Caco-2 (cell line): ENCODE measurements around the gene NTRK1. TPM values are rescaled to one million over a fixed set of nuclear protein-coding genes. Genes with fewer than 3 reads are reported as not detected.

ENCODE experiments used
- BruUV-seq: library from RNA; stranded (reverse); fragments of 400-500 nt; replicated peaks from 2 replicates; lab custom pipeline; 2021; lab: Mats Ljungman, UMichigan
- CTCF ChIA-PET: fragments of 300-600 bp; sonication (Branson Sonifier 250); formaldehyde crosslinking; loops from one replicate; lab custom pipeline; 2022; ENCODE audit warnings: antibody characterized with exemption; lab: Charles Lee
- POLR2A ChIA-PET: fragments of 300-600 bp; sonication (Branson Sonifier 250); formaldehyde crosslinking; loops from one replicate; lab custom pipeline; 2022; ENCODE audit warnings: antibody characterized with exemption; lab: Charles Lee
- DNase-seq, 2 experiments: peaks; one replicate each; pipeline versions ENCODE4 v3.0.0 to v3.0.0-alpha.2; 2020 to 2022
- H3K27me3 ChIP-seq: replicated peaks from 2 replicates; pipeline ENCODE4 v1.6.0; 2011; ENCODE audit warnings: low read length; ENCODE audit not compliant: control insufficient read depth, insufficient read depth
- H3K36me3 ChIP-seq: 2 replicates; pipeline ENCODE4 v1.5.1; 2011; ENCODE audit warnings: low read length; ENCODE audit not compliant: control insufficient read depth, insufficient read depth
- H3K4me1 ChIP-seq: fragments of 250-450 bp; sonication (Bioruptor Pico); 2 replicates; pipeline ENCODE4 v1.5.1; 2020; ENCODE audit warnings: mild to moderate bottlenecking
- H3K4me3 ChIP-seq: 2 replicates; pipeline ENCODE4 v1.5.1; 2011; ENCODE audit warnings: low read depth, mild to moderate bottlenecking, control low read depth, low read length
- H3K9me3 ChIP-seq: fragments of 250-450 bp; sonication (Bioruptor Pico); 2 replicates; pipeline ENCODE4 v1.5.1; 2020; ENCODE audit warnings: mild to moderate bottlenecking, moderate library complexity
- H3K27ac Mint-ChIP-seq: one replicate; pipeline ENCODE4 v1.8.0; 2022; ENCODE audit warnings: mixed read lengths; ENCODE audit not compliant: unreplicated experiment
- H3K27me3 Mint-ChIP-seq: one replicate; pipeline ENCODE4 v1.8.0; 2022; ENCODE audit warnings: mixed read lengths; ENCODE audit not compliant: insufficient read depth, unreplicated experiment
- H3K36me3 Mint-ChIP-seq: one replicate; pipeline ENCODE4 v1.8.0; 2022; ENCODE audit warnings: mild to moderate bottlenecking, mixed read lengths; ENCODE audit not compliant: insufficient read depth, unreplicated experiment
- H3K4me1 Mint-ChIP-seq: one replicate; pipeline ENCODE4 v1.8.0; 2022; ENCODE audit warnings: low read depth, mixed read lengths; ENCODE audit not compliant: unreplicated experiment
- H3K4me3 Mint-ChIP-seq: one replicate; pipeline ENCODE4 v1.8.0; 2022; ENCODE audit warnings: mild to moderate bottlenecking, moderate library complexity, mixed read lengths; ENCODE audit not compliant: unreplicated experiment
- H3K9me3 Mint-ChIP-seq: one replicate; pipeline ENCODE4 v1.8.0; 2022; ENCODE audit warnings: mixed read lengths; ENCODE audit not compliant: unreplicated experiment
- CTCF ChIP-seq, 2 experiments: fragments of 200-600 bp in 1 of 2; IDR thresholded peaks; 1 replicate in 1 of 2; 2 replicates in 1 of 2; pipeline versions ENCODE4 v1.5.1 to v1.8.0; 2011 to 2022; ENCODE audit warnings: antibody characterized with exemption in 1 of 2, control low read depth in 1 of 2, inconsistent platforms in 1 of 2, low read depth in 1 of 2, low read length in 1 of 2, mild to moderate bottlenecking in 1 of 2, moderate library complexity in 1 of 2; ENCODE audit not compliant: insufficient read depth in 1 of 2, severe bottlenecking in 1 of 2, unreplicated experiment in 1 of 2
- intact Hi-C: fragments of 100-400 bp; cut with micrococcal nuclease; formaldehyde crosslinking; loops from one replicate; pipeline ENCODE4 v1.10.0; 2022; ENCODE audit not compliant: unreplicated experiment
- total RNA-seq: library from RNA; stranded (reverse); gene quantifications from 2 replicates; pipeline ENCODE4 v1.2.3, GENCODE V29; 2022

The NTRK1 gene
- total RNA-seq, 1 experiment from 2014 or later, result not detected

- Histone ChIP-seq H3K4me3 (no peak overlapping the region), H3K9me3 (no peaks in the 10 kb centered on the region), H3K27me3 (peaks cover 2% of the 10 kb centered on the region; the same call in 1 of the 2 replicates), H3K36me3 (no peaks in the 10 kb centered on the region), H3K4me1 (no peaks in the 10 kb centered on the region)
- no peak overlapping the region for H3K27ac Mint-ChIP-seq
- peaks cover 16% of the 10 kb centered on the region for H3K27me3 Mint-ChIP-seq
- ChIA-PET CTCF (interaction anchor here (1.5 kb wide), 1 partner anchor 50 kb away, joined by 3 read pairs; no protein-coding TSS in a partner anchor), POLR2A (no interaction called here)
- intact Hi-C loops, result no loop called here
- H3K4me1 Mint-ChIP-seq, result no peaks in the 10 kb centered on the region
- no peaks in the 10 kb centered on the region for H3K9me3 Mint-ChIP-seq
- TF ChIP-seq CTCF (IDR thresholded peaks at IDR 0.05; ENCODE audit: insufficient read depth in 1 of 2, low read depth in 1 of 2, low read length in 1 of 2, severe bottlenecking in 1 of 2, unreplicated experiment in 1 of 2), result no peak
- no peak overlapping the region for H3K4me3 Mint-ChIP-seq
- no peaks in the 10 kb centered on the region for H3K36me3 Mint-ChIP-seq
- no TSS peak for BruUV-seq
- no peak for DNase-seq
These were observed 16.9 kb downstream of the NTRK1 start for GRCh38 chr1:156877433-156878170.

- intact Hi-C loops, result no loop called here
- H3K36me3 Mint-ChIP-seq, result no peaks in the 10 kb centered on the region
- POLR2A ChIA-PET, result no interaction called here
- CTCF ChIA-PET, result interaction anchor here (2.2 kb wide), 1 partner anchor 10 kb away, joined by 5 read pairs; no protein-coding TSS in a partner anchor
- Histone ChIP-seq H3K4me1 (no peaks in the 10 kb centered on the region), H3K4me3 (no peak overlapping the region), H3K27me3 (peaks cover 2% of the 10 kb centered on the region; the same call in 1 of the 2 replicates), H3K36me3 (no peaks in the 10 kb centered on the region), H3K9me3 (no peaks in the 10 kb centered on the region)
- BruUV-seq, result no TSS peak
- peaks cover 16% of the 10 kb centered on the region for H3K27me3 Mint-ChIP-seq
- H3K27ac Mint-ChIP-seq, result no peak overlapping the region
- no peaks in the 10 kb centered on the region for H3K4me1 Mint-ChIP-seq
- H3K9me3 Mint-ChIP-seq, result no peaks in the 10 kb centered on the region
- no peak for TF ChIP-seq CTCF (IDR thresholded peaks at IDR 0.05; ENCODE audit: insufficient read depth in 1 of 2, low read depth in 1 of 2, low read length in 1 of 2, severe bottlenecking in 1 of 2, unreplicated experiment in 1 of 2)
- DNase-seq, result no peak
- no peak overlapping the region for H3K4me3 Mint-ChIP-seq
These were observed 19.2 kb downstream of the NTRK1 start for GRCh38 chr1:156879876-156880275.

- ChIA-PET POLR2A (no interaction called here), CTCF (interaction anchor here (2.2 kb wide), 1 partner anchor 9 kb away, joined by 5 read pairs; no protein-coding TSS in a partner anchor)
- Mint-ChIP-seq H3K27ac (no peak overlapping the region), H3K9me3 (no peaks in the 10 kb centered on the region), H3K4me3 (no peak overlapping the region), H3K4me1 (no peaks in the 10 kb centered on the region), H3K27me3 (peaks cover 14% of the 10 kb centered on the region), H3K36me3 (no peaks in the 10 kb centered on the region)
- H3K27me3 ChIP-seq, result peaks cover 2% of the 10 kb centered on the region; the same call in 1 of the 2 replicates
- DNase-seq, result no peak
- H3K9me3 ChIP-seq, result no peaks in the 10 kb centered on the region
- H3K4me1 ChIP-seq, result no peaks in the 10 kb centered on the region
- H3K4me3 ChIP-seq, result no peak overlapping the region
- no TSS peak for BruUV-seq
- intact Hi-C loops, result no loop called here
- no peaks in the 10 kb centered on the region for H3K36me3 ChIP-seq
- no peak for TF ChIP-seq CTCF (IDR thresholded peaks at IDR 0.05; ENCODE audit: insufficient read depth in 1 of 2, low read depth in 1 of 2, low read length in 1 of 2, severe bottlenecking in 1 of 2, unreplicated experiment in 1 of 2)
These were observed 19.8 kb downstream of the NTRK1 start for GRCh38 chr1:156880473-156880872.
